GM19328 (cell line): ENCODE data around the gene PRPF38B.
"Not testable (repeated sequence)": the region's sequence is repeated elsewhere in the genome, so short reads cannot be mapped to it uniquely, and the experiment has no call there.

Source experiments
- ATAC-seq: cut with Tn5 transposase; IDR thresholded peaks from one replicate; pipeline ENCODE4 v1.9.1; 2021; ENCODE audit warnings: mild to moderate bottlenecking, moderate library complexity; ENCODE audit not compliant: unreplicated experiment

Gene PRPF38B

GRCh38 chr1:108678706-108679105 lies 13.4 kb upstream of the PRPF38B start:
- ATAC-seq, result no peak

GRCh38 chr1:108679586-108680213 lies 12.4 kb upstream of the PRPF38B start:
- ATAC-seq, result no peak

- ATAC-seq, result not testable (repeated sequence)
Observed at GRCh38 chr1:108681701-108682100, 10.4 kb upstream of the PRPF38B start.

GRCh38 chr1:108685529-108685928 lies 6.6 kb upstream of the PRPF38B start:
- ATAC-seq, result no peak

- no peak for ATAC-seq
Observed at GRCh38 chr1:108686614-108687313, 5.3 kb upstream of the PRPF38B start.

- ATAC-seq, result peak; percentile 2
Observed at GRCh38 chr1:108691128-108691941, 775 bp upstream of the PRPF38B start.

- peak; percentile 53 for ATAC-seq
Observed at GRCh38 chr1:108692724-108693655, 880 bp downstream of the PRPF38B start.

GRCh38 chr1:108695535-108695934 lies 3.4 kb downstream of the PRPF38B start:
- no peak for ATAC-seq

- no peak for ATAC-seq
Observed at GRCh38 chr1:108699375-108700332, 7.5 kb downstream of the PRPF38B start.

GRCh38 chr1:108701176-108701849 lies 9.2 kb downstream of the PRPF38B start:
- no peak for ATAC-seq

- not testable (repeated sequence) for ATAC-seq
Observed at GRCh38 chr1:108702109-108702508, 10.0 kb downstream of the PRPF38B start.

GRCh38 chr1:108703939-108704338 lies 11.8 kb downstream of the PRPF38B start:
- no peak for ATAC-seq

- ATAC-seq, result no peak
Observed at GRCh38 chr1:108704496-108704895, 12.4 kb downstream of the PRPF38B start.

GRCh38 chr1:108706643-108707042 lies 14.5 kb downstream of the PRPF38B start:
- ATAC-seq, result no peak

GRCh38 chr1:108708691-108709660 lies 16.9 kb downstream of the PRPF38B start:
- ATAC-seq, result no peak

- no peak for ATAC-seq
Observed at GRCh38 chr1:108712606-108713150, 20.6 kb downstream of the PRPF38B start, which contains the start of gene FNDC7. FNDC7 (plus strand) TSS chr1:108712908; CDS start chr1:108712934, 26 bp downstream.

GRCh38 chr1:108715932-108716331 lies 23.8 kb downstream of the PRPF38B start:
- no peak for ATAC-seq
